ENCODE data around the gene HYPK.

HYPK gene

DNA sequence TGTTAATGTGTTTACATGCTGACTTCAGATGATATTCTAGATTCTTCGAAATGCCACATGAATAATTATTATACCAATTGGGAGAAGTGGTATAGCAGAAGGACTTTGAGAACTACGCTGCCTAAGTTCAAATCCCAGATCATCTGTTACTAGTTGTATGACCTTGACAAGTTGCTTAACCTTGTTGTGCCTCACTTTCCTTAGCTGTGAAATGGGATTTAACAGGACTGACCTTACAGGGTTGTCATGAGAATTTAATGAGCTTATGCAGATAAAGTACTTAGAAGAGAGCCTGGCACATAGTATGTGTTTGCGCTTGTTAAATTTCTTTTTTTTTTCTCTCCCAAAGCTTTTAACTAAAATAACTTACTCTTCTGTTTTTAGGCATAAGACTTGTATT, 50.9 kb downstream of the HYPK start:
- DNase-seq (ENCODE audit: low read depth): no peak

DNA sequence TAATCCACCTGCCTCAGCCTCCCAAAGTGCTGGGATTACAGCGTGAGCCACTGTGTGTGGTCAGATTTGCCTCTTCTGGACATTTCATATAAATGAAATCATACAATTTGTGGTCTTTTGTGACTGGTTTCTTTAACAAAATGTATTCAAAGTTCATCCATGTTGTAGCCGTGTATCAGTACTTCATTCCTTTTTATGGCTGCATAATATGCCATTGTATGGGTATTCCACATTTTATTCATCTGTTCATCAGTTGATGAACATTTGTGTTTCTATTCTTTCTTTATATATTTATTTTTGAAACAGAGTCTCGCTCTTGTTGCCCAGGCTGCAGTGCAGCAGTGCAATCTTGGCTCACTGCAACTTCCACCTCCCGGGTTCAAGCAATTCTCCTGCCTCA, 52.2 kb downstream of the HYPK start:
- DNase-seq (ENCODE audit: low read depth): no peak

All from activated T-cell treated with anti-CD3 and anti-CD28 coated beads for 48 hours (primary cell).